Panc1 (cell line): ENCODE results near the gene RB1. TPM values are rescaled to one million over a fixed set of nuclear protein-coding genes. Genes with fewer than 3 reads are reported as not detected.

Experiments
- ATAC-seq: fragments of 200-7000 bp; cut with Tn5 transposase; 2 replicates; pipeline ENCODE4 v1.9.1; 2020; ENCODE audit warnings: mild to moderate bottlenecking, moderate library complexity
- BruUV-seq: library from RNA; stranded (reverse); fragments of 400-500 nt; replicated peaks from 2 replicates; lab custom pipeline; 2021; lab: Mats Ljungman, UMichigan
- CTCF ChIA-PET: fragments of 300-600 bp; sonication (Branson Sonifier 250); formaldehyde crosslinking; loops from one replicate; lab custom pipeline; 2022; ENCODE audit warnings: antibody characterized with exemption; lab: Charles Lee
- POLR2A ChIA-PET: fragments of 300-600 bp; sonication (Branson Sonifier 250); formaldehyde crosslinking; loops from one replicate; lab custom pipeline; 2022; ENCODE audit warnings: antibody characterized with exemption; lab: Charles Lee
- DNase-seq: peaks from one replicate; pipeline ENCODE4 v3.0.0-alpha.2; 2010; ENCODE audit warnings: low read depth, low spot score
- H3K27ac ChIP-seq: 2 replicates; pipeline ENCODE4 v1.5.1; 2011; ENCODE audit warnings: mild to moderate bottlenecking, low read length, inconsistent platforms
- H3K27me3 ChIP-seq: fragments of 200-500 bp; sonication (Bioruptor generic); 2 replicates; pipeline ENCODE4 v1.6.0; 2014; ENCODE audit warnings: low read length, inconsistent platforms; ENCODE audit not compliant: control insufficient read depth, insufficient read depth
- H3K36me3 ChIP-seq: fragments of 200-500 bp; sonication (Bioruptor generic); 2 replicates; pipeline ENCODE4 v1.5.1; 2014; ENCODE audit warnings: inconsistent platforms, mild to moderate bottlenecking, low read length, moderate library complexity; ENCODE audit not compliant: control insufficient read depth, insufficient read depth
- H3K4me1 ChIP-seq: 2 replicates; pipeline ENCODE4 v1.5.1; 2011; ENCODE audit warnings: inconsistent platforms, mild to moderate bottlenecking, low read length, moderate library complexity; ENCODE audit not compliant: control insufficient read depth, insufficient read depth
- H3K4me3 ChIP-seq, 2 experiments: 2 replicates each; pipeline ENCODE4 v1.5.1; 2011 to 2012; ENCODE audit warnings: low read depth in 2 of 2, low read length in 2 of 2, mild to moderate bottlenecking in 2 of 2, inconsistent platforms in 1 of 2, moderate library complexity in 1 of 2
- H3K9me3 ChIP-seq: fragments of 200-500 bp; sonication (Bioruptor generic); 2 replicates; pipeline ENCODE4 v1.5.1; 2014; ENCODE audit warnings: low read depth, mild to moderate bottlenecking, inconsistent platforms, low read length, moderate library complexity; ENCODE audit not compliant: control insufficient read depth, insufficient read depth
- CTCF ChIP-seq: fragments of 450-650 bp; IDR thresholded peaks from 2 replicates; pipeline ENCODE4 v1.5.1; 2017; ENCODE audit warnings: mild to moderate bottlenecking
- POLR2AphosphoS5 ChIP-seq: IDR thresholded peaks from 2 replicates; pipeline ENCODE4 v1.6.1; 2012; ENCODE audit warnings: mild to moderate bottlenecking, low read depth, low read length, moderate library complexity
- REST ChIP-seq, 2 experiments: IDR thresholded peaks; 2 replicates each; pipeline ENCODE4 v1.6.1; 2011 to 2012; ENCODE audit warnings: low read depth in 2 of 2, control low read depth in 1 of 2, low read length in 1 of 2, mild to moderate bottlenecking in 1 of 2, moderate library complexity in 1 of 2; ENCODE audit not compliant: insufficient read depth in 1 of 2
- SIN3A ChIP-seq: IDR thresholded peaks from 2 replicates; pipeline ENCODE4 v1.6.1; 2012; ENCODE audit warnings: low read depth, mild to moderate bottlenecking, low read length, moderate library complexity, borderline replicate concordance; ENCODE audit not compliant: insufficient read depth
- TCF7L2 ChIP-seq: IDR thresholded peaks from 2 replicates; pipeline ENCODE4 v1.6.1; 2011; ENCODE audit warnings: mild to moderate bottlenecking, low read depth, low read length, inconsistent platforms
- in situ Hi-C: cut with HindIII; loops from 2 replicates; pipeline ENCODE4 v1.10.0; 2016; ENCODE audit warnings: low sequenced_read_pairs, low pct_unique_long_range_greater_than_20kb
- intact Hi-C: fragments of 100-400 bp; cut with micrococcal nuclease; formaldehyde crosslinking; loops from one replicate; pipeline ENCODE4 v1.10.0; 2022; ENCODE audit not compliant: unreplicated experiment
- total RNA-seq: library from RNA; stranded (reverse); gene quantifications from one replicate; pipeline ENCODE4 v1.2.1, GENCODE V29; 2021; ENCODE audit not compliant: unreplicated experiment

The RB1 gene
- total RNA-seq, 1 experiment from 2014 or later: 36.0 TPM

GRCh38 chr13:48377857-48378256 lies 74.3 kb downstream of the RB1 start:
- intact Hi-C loops (no loop called here), in situ Hi-C loops (no loop called here)
- ChIA-PET POLR2A (no interaction called here), CTCF (no interaction called here)
- TF ChIP-seq SIN3A: no peak
- no peak for TF ChIP-seq REST (IDR thresholded peaks at IDR 0.05; ENCODE audit: insufficient read depth in 1 of 2, low read depth in 2 of 2, low read length in 1 of 2)
- no peak for TF ChIP-seq CTCF
- no peak for TF ChIP-seq POLR2AphosphoS5
- no peak for TF ChIP-seq TCF7L2
- Histone ChIP-seq H3K27ac (no peak overlapping the region), H3K27me3 (no peaks in the 10 kb centered on the region), H3K4me1 (no peaks in the 10 kb centered on the region), H3K4me3 (no peak overlapping the region), H3K9me3 (no peaks in the 10 kb centered on the region), H3K36me3 (peaks cover 9% of the 10 kb centered on the region; the same call in 1 of the 2 replicates)
- BruUV-seq: no TSS peak
- ATAC-seq: no peak
- DNase-seq: no peak

- no peak for TF ChIP-seq POLR2AphosphoS5
- POLR2A ChIA-PET: no interaction called here
- H3K27ac ChIP-seq: no peak overlapping the region
- DNase-seq: no peak
- H3K27me3 ChIP-seq: no peaks in the 10 kb centered on the region
- H3K36me3 ChIP-seq: peaks cover 9% of the 10 kb centered on the region; the same call in 1 of the 2 replicates
- H3K4me1 ChIP-seq: no peaks in the 10 kb centered on the region
- in situ Hi-C loops (no loop called here), intact Hi-C loops (no loop called here)
- CTCF ChIA-PET: no interaction called here
- no TSS peak for BruUV-seq
- no peak for ATAC-seq
- H3K4me3 ChIP-seq: no peak overlapping the region
- H3K9me3 ChIP-seq: no peaks in the 10 kb centered on the region
These were observed 77.0 kb downstream of the RB1 start for GRCh38 chr13:48380581-48380980.

GRCh38 chr13:48383384-48383783 lies 79.8 kb downstream of the RB1 start:
- TF ChIP-seq CTCF (no peak), POLR2AphosphoS5 (no peak), TCF7L2 (no peak), SIN3A (no peak), REST (IDR thresholded peaks at IDR 0.05; ENCODE audit: insufficient read depth in 1 of 2, low read depth in 2 of 2, low read length in 1 of 2) (no peak)
- no peak for ATAC-seq
- Histone ChIP-seq H3K9me3 (no peaks in the 10 kb centered on the region), H3K4me1 (no peaks in the 10 kb centered on the region), H3K4me3 (no peak overlapping the region), H3K27me3 (no peaks in the 10 kb centered on the region), H3K36me3 (peaks cover 4% of the 10 kb centered on the region; the same call in 1 of the 2 replicates), H3K27ac (no peak overlapping the region)
- CTCF ChIA-PET: no interaction called here
- BruUV-seq: no TSS peak
- POLR2A ChIA-PET: no interaction called here
- in situ Hi-C loops: no loop called here
- intact Hi-C loops: no loop called here
- DNase-seq: no peak
